HG02623 (cell line): ENCODE data around the gene GFPT1.
A peak's percentile ranks its signal among the peaks of the same experiment; 100 is the strongest.
"Not testable (repeated sequence)": the region's sequence is repeated elsewhere in the genome, so short reads cannot be mapped to it uniquely, and the experiment has no call there.

Source experiments
- ATAC-seq: cut with Tn5 transposase; IDR thresholded peaks from one replicate; pipeline ENCODE4 v1.9.1; 2021; ENCODE audit warnings: moderate library complexity; ENCODE audit not compliant: unreplicated experiment

Gene GFPT1

DNA sequence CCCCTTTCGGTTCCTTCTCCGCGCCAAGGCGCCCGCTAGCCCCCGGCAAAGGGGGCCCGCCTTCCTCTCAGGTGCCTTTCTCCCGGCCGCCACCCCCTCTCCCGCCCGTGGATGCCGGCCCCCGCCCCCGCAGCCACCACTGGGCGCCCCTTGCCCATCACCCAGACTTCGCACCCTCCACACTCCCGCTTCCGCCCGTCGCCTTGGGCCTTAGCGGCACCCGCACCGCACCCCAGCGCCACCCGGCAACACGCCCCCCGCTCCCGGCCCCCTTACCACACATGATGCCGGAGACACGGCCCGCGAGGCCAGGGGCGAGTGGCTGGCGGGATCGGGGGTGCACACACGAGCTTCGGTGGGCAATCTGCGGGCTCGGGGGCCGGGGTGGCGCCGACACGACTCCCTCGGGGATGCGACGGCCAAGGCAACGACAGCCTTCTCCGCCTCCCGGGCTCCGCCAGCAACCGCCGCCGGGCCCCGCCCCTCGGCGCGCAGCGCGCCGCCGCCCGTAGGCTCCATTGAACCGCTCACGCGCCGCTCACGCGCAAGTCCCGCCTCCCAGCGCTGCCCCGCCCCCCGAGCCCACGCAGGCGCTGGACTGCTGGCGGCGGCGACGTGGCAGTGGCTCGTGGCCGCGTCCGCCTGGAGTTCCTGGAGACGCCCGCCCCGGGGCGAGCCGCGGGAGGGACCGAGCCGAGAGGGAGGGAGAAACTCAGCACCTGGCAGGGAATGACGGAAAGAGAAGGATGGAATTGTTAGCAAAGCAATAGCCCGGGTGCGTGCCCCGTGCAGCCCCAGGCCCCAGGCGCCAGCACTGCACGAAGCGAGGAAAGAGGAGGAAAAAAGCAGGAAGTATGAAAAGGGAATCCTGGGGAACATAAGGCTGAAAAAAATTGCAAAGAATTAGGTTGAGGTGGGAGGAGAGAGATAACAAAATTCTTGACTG, at the start of gene GFPT1:
TSS of gene GFPT1 (minus strand) at position 439 of the 946 bp plus-strand sequence. CDS start at position 283, 156 bp downstream.
- peak; percentile 81 for ATAC-seq

DNA sequence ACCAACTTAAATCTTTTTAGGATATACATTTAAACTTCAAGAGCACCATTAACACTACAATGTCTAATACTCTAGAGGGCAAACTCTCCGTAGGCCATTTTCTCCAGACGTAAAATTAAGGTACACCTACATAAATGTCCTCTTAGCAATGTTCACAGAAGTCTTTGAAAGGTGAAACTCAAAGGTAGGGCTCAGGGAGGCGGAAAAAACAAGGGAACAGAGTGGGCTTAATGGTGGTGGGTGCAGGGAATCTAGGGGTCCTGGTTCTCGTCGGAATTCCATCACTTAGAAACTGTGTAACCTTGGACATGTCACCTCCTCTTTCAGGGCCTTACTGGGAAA, 49.5 kb upstream of the GFPT1 start:
- no peak for ATAC-seq

DNA sequence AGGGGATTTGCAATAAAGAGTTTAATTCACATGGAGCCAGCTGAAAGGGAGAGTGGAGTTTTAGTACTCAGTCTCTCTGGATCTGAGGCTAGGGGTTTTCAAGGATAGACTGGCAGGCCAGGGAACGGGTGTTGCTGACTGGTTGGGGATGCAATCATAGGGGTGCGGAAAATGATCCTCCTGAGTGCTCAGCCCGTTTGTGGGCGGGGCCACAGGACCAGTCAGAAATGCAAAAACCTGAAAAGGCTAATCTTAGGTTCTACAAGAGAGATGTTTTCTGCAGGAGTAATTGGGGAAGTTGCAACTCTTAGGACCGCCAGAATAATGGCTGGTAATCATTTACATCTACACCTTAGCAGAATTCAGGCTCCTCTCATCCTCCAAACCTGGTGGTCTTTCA, 47.7 kb upstream of the GFPT1 start:
- no peak for ATAC-seq

DNA sequence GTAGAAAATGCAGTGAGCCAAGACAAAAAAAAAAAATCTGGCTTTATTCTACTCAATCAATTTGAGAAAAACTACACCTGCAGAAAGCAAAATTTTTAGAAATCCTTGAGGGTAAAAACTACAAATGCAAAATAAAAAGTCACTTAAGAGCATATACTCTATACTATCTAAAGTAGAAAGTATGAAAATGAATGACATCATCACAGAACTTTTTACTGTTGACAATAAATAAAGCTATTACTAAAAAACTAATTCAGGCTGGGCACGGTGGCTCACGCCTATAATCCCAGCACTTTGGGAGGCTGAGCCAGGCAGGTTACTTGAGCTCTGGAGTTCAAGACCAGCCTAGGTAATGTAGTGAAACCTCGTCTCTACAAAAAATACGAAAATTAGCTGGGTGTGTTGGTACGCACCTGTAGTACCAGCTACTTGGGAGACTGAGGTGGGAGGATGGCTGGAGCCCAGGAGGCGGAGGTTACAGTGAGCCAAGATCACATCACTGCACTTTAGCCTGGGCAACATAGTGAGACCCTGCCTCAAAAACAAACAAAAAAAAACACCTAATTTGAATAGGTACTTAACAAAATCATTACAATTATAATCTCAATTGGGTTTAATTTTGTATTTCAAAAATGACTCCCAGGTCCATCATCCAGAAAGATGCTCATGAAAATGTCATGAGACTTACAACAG, 42.6 kb upstream of the GFPT1 start:
- no peak for ATAC-seq

DNA sequence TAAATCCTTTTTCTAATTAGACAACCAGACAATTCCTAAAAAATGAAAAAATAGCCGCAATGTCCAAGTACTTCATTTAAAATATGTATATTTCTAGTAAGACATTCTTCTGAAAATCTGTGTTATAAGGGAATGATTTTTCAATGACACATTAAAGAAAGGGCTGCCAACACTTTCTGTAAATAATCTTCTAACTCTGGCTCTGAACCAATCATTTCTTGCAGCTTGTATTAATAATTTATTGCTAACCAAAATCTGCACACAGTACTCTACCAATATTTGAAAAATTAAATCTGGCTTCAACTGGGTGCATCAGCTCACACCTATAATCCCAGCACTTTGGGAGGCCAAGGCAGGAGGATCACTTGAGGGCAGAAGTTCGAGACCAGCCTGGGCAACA, 42.0 kb upstream of the GFPT1 start:
- no peak for ATAC-seq

DNA sequence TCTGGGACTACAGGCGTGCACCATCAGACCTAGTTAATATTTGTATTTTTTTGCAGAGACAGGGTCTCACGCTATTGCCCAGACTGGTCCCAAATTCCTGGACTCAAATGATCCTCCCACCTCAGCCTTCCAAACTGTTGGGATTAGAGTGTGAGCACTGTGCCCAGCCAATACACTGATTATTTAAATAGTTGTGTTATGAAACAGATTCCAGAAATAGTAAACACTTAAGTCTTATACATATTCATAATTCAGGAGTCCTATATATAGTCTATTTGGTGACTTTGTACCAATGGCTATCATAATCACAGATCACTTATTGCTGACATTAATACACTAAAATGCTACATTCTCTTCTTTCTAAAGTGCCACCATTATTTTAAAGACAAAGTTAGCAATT, 37.4 kb upstream of the GFPT1 start:
- ATAC-seq = no peak

DNA sequence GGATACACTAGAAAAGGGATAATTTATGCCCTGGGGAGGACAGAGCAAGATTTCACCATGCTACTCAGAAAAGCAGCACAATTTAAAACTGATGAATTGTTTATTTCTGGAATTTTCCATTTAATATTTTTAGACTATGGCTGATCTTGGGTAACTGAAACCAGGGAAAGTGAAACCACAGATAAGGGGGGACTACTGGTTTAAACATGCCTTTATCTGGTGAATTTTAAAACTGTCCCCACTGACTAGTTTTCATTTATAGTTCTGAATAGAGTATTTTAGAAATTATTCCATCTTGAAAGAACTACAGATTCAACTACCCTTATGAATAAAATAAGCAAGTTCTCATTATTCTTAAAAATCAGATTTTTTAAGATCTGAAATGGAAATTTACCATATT, 35.2 kb upstream of the GFPT1 start:
- no peak for ATAC-seq

DNA sequence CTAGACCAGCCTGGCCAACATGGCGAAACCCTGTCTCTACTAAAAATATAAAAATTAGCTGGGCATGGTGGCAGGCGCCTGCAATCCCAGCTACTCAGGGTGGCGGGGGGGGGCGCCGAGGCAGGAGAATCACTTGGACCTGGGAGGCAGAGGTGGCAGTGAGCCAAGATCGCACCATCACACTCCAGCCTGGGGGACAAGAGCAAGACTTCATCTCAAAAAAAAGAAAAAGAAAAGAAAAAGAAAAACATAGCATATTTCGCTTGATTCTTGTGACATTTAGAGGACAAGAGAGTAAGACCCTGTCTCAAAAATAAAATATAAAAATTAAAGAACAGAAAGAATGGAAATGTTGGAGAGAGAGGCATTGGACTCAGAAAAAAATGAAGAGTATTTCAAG, 32.1 kb upstream of the GFPT1 start:
- not testable (repeated sequence) for ATAC-seq

DNA sequence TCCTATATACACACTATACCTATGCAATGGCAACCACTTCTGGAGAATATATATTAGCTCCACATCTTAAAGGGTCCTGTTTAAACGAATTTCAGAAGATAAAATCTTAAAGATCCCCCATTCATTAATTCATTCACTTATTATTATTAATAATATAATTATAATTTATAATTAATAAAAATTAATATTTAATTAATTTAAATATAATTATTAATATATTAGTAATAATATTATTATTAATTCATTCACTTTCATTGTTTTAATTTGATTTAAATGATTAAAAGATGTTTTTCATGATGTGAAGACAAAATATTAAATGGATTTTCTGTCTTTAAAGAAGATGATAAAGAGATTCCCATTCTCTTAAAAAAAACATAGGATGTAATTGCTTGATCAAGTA, 29.1 kb upstream of the GFPT1 start:
- no peak for ATAC-seq

DNA sequence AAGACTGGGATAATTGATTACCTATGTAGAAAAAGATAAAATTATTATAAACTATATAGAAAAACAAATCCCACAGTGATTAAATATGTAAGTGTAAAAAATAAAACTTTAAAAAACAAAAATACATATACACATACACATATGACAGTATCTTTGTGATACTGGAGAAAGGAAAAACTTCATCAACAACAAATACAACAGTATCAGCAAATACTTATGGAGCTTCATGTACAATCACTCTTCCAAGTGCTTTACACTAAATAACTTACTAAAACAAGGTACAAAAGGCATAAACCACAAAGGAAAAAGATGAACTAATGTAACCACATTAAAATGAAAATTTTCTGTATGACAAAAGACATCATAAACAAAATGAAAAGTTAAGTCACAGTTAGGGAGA, 24.1 kb upstream of the GFPT1 start:
- no peak for ATAC-seq

DNA sequence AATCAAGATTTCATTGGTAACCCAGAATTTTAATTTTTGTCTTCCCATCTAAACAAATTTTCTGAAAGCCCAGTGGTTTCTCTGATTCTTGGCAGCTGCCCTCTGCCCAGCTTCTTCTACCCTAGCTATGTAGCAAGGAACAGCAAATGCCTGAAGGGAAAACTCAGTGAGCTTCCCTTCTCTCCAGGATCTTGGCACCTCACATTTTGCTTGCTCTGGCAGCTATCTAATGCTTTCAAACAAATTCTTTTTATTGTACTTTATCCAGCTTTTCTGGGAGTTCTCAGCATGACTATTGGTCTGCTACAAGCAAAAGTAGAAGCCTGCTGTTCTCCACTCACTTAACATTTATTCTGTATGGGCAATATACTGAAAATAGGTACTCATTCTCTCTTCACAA, 18.3 kb upstream of the GFPT1 start:
- no peak for ATAC-seq

DNA sequence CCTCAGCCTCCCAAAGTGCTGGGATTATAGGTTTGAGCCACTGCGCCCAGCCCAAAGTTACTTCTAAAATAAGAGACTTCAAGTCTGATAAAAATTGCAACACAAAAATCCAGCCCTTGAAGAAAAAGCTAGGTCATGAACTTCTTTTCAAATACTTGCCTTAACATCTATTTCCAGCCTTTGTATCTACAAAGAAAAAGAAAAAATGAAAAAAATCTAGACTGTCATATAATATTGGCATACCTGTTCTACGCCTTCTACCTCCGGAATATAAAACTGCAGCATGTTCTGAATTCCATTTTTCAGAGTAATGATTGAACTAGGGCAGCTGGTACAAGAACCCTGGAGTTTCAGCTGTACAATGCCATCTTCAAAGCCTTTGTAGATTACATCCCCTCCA, 13.1 kb upstream of the GFPT1 start:
- ATAC-seq = no peak

DNA sequence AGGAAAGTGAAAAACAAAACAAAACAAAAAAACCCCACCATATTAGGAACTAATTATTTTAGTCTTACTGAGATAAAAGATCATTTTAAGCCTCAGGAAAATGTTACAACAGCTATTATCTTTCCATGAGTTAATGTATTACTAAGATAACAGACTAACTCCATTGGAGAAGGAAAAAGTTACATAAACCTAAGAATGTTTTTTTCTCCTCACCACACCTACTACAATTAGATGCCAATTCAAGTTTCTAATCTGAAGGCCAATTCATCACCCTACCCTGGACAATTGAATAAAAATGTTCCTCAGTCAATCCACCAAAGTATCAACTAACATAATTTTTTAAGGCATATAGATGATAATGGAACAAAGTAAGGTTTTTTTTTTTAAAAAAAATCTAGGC, 10.2 kb upstream of the GFPT1 start:
- ATAC-seq = no peak

DNA sequence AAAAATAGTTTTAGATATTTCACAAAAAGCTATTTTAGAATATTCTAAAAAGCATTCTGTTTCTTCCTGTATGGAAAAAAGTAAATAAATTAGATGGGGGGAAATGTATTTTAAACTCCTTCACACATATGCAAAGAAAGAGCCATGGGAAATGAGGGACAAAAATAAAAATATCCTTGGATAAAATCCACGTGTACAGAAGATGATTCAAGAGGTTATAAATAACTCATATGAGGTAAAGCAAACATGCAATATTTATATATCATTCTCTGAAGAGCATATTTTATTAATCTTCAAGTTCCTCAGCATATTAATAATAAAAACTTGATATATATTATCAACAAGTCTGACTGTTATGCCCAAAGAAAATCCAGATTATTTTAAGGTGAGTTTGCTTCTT, 8.8 kb upstream of the GFPT1 start:
- no peak for ATAC-seq

DNA sequence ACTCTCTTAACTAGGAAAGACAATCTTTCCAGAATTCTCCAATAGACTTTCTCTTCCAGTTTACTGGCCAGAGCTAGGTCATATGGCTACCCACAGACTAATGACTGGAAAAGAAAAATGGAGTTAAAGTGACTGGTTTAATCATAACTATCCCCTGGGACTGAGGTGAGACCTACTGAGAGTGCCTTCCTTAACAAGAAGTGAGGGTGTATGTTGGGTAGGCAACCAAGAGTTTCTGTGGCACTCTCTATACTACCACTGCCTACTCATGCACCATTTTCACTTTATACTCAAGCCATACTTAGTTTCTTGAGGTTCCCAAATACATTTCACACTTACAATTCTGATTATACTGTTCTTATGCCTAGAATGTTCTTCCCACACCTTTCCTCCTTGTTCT, 6.9 kb upstream of the GFPT1 start:
- ATAC-seq = no peak

DNA sequence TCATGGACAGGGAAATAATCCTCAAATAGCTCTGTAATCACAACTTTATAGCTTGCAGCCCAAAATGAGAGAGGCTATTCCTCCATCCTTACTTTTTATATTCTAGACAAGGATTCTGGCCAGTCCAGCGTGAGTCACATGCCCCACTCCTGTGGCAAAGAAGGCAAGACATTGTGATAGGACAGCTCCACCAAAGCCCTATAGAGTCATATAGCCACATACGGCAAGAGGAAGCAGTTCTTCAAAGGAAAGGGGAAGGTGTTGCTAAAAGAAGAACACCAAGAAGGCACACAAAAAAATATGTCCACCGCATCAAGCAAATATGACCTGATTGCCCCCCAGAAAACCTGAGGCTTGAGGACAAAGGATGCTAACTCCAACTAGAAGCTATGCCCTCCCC, 3.4 kb upstream of the GFPT1 start:
- ATAC-seq = no peak

DNA sequence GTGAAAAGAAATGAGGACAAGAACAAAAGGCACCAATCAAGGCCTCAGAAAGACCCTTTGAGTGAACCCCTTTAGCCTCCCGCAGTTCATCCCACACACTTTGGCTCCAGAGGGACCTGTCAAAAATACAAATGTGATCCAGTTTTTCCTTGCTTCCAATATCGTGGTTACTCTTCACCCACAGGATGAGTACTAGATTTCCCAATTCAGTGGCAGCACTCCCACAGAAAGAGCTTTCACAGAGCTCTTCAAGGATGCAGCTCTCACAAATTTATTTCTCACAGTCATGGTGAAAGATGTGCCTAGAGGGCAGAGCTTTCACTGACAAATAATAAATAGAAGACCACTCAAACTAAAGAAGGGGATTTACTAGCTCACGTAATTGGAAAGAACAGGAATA, 3.0 kb upstream of the GFPT1 start:
- ATAC-seq = no peak

DNA sequence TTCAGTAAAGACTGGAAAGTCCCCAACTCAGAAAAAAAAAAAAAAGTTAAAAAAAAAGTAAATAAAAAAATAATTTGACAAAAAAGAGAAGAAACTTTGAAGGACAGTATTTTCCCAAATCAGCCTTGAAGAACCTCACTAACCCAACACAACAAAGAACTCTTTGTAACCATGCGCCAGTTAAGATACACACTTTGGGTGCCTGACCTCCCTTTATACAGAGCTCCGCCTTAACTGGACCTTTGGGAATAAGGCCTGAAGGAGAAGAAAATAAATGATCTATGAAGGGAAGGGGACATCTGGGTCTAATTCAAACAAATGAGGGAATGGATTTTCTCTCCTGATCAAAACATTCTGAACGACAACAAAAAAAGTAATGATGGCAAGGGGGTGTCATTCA, 2.2 kb upstream of the GFPT1 start:
- ATAC-seq = no peak

DNA sequence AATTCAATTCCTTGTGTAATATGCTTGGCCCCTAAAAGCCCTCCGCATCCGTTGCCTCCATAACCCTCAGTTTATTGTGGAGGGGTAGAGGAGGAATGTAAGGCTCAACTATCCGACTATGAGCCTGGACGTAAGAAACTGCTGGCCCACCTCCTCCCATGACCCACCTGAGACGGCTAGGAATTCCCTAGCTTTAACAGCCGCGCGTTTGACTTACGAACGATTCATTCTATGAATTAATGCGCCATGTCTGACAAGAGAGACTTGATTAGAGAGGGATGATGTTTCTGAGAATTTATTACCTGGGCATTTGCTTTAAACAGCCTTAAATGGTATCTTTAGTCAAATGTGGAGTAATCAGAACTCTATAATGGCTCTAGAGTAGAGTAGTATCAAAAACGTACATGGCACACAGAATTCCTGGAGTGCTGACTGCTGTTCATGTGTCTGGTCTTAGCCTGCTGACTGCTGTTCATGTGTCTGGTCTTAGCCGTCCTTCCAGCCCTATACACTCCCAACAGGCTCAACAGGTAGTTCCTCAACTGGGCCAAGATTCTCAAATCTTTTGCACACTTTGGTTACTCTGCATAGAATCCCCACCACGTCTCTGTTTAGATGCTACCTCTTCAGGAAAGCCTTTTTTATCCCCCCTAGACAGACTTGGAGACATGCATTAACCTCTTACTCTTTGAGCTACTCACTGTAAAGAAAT, 899 bp upstream of the GFPT1 start:
- no peak for ATAC-seq

DNA sequence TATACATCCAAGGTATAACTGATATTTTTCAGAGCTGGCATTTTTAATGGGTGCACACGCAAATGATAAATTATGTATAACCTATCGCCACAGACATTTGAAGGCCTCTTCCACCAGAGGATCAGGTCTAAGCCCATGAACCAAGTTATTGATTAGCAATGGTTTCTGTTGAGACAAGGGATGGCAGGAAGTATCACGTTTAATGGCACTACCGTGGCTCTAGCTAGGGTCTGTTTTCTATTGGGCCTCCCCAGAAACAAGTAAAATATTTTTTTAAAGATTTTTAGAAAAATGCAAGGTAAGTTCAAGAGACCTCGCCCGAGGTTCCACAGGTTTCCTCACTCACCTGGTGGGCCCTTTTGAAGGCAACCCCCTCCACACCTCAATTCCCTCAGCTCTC, 667 bp downstream of the GFPT1 start:
- ATAC-seq = no peak

DNA sequence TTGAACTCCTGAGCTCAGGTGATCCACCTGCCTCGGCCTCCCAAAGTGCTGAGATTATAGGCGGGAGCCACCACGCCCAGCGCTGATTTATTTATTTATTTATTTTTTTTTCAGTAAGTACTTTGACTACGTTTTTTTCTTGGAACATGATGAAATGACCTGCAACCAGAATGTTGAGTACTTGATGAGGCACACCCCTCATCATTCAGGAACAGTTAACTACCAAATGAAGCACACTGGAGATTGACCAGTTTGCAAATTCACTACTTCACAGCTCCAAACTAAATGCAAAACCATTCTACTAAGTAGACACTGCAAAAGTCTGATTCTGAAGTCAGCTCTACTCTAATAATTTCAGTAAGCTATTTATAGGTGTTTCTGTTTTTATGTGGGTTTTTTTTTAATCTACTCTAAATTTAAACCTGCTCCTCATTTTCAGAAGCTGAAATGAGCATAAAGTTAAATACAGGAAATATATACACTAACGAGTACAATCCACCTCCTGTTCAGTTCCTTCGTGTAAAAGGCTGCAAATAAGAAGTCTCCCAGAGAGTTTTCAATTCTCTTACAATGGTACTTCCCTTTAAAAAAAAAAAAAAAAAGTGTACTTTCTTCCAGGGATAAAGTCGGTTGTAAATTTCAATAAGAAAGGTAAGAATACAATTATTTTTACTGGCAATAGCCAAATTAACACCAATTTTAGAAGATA, 1.4 kb downstream of the GFPT1 start:
- ATAC-seq = no peak
